ENCODE measurements around the gene DDX42. TPM values are rescaled to one million over a fixed set of nuclear protein-coding genes. Genes with fewer than 3 reads are reported as not detected.

The DDX42 gene
- total RNA-seq, 2 donors from 2014 or later, result 154 to 171 TPM

- peak overlapping the region; percentile 87 for H3K4me3 Mint-ChIP-seq
- H3K4me1 ChIP-seq (ENCODE audit: control insufficient read depth, insufficient read depth, low read length), result no peaks in the 10 kb centered on the region
Measured at GRCh38 chr17:63741143-63741407, 32.9 kb upstream of the DDX42 start.

GRCh38 chr17:63741408-63742173 is 32.4 kb upstream of the DDX42 start, which contains the start of gene STRADA:
TSS of gene STRADA (minus strand) at chr17:63741799. CDS start at chr17:63728369, 13,430 bp downstream.
- Histone ChIP-seq H3K27ac (ENCODE audit: low read depth, low read length) (peak within 1 kb of the TSS; percentile 96), H3K4me3 (ENCODE audit: low read length) (peak within 1 kb of the TSS; percentile 98), H3K36me3 (ENCODE audit: control insufficient read depth, insufficient read depth, low read length) (peaks cover 12% of the 10 kb centered on the region), H3K27me3 (ENCODE audit: control insufficient read depth, insufficient read depth, low read length, poor library complexity, severe bottlenecking) (no peaks in the 10 kb centered on the region), H3K9me3 (ENCODE audit: control insufficient read depth, low read length) (no peaks in the 10 kb centered on the region), H3K9ac (ENCODE audit: extremely low read depth, low read length, poor library complexity, severe bottlenecking) (peak within 1 kb of the TSS; percentile 80), H3K4me1 (ENCODE audit: control insufficient read depth, insufficient read depth, low read length) (no peaks in the 10 kb centered on the region)
- DNase-seq, result peak; percentile 100
- Mint-ChIP-seq H3K9me3 (no peaks in the 10 kb centered on the region), H3K4me3 (peak within 1 kb of the TSS; percentile 87), H3K36me3 (ENCODE audit: low read depth) (peaks cover 11% of the 10 kb centered on the region), H3K4me1 (peaks cover 5% of the 10 kb centered on the region), H3K27ac (peak within 1 kb of the TSS; percentile 93), H3K27me3 (ENCODE audit: insufficient read depth) (no peaks in the 10 kb centered on the region)
- no peak for TF ChIP-seq CTCF (conservative IDR thresholded peaks at IDR 0.05)
- 0 to 1% methylated on average over 19 to 61 of the region's 61 CpGs for WGBS, 2 experiments (ENCODE audit: insufficient coverage in 1 of 2, insufficient read length in 1 of 2)

More at GRCh38 chr17:63741143-63741407, 32.9 kb upstream of the DDX42 start:
- Mint-ChIP-seq H3K4me1 (peaks cover 5% of the 10 kb centered on the region), H3K27ac (peak overlapping the region; percentile 92), H3K36me3 (ENCODE audit: low read depth) (peaks cover 9% of the 10 kb centered on the region), H3K9me3 (no peaks in the 10 kb centered on the region), H3K27me3 (ENCODE audit: insufficient read depth) (no peaks in the 10 kb centered on the region)
- H3K27me3 ChIP-seq (ENCODE audit: control insufficient read depth, insufficient read depth, low read length, poor library complexity, severe bottlenecking), result no peaks in the 10 kb centered on the region
- peaks cover 8% of the 10 kb centered on the region for H3K36me3 ChIP-seq (ENCODE audit: control insufficient read depth, insufficient read depth, low read length)
- peak overlapping the region; percentile 96 for H3K27ac ChIP-seq (ENCODE audit: low read depth, low read length)
- TF ChIP-seq CTCF (conservative IDR thresholded peaks at IDR 0.05), result no peak
- no peaks in the 10 kb centered on the region for H3K9me3 ChIP-seq (ENCODE audit: control insufficient read depth, low read length)
- peak overlapping the region; percentile 80 for H3K9ac ChIP-seq (ENCODE audit: extremely low read depth, low read length, poor library complexity, severe bottlenecking)
- peak overlapping the region; percentile 98 for H3K4me3 ChIP-seq (ENCODE audit: low read length)
- DNase-seq, result no peak
- WGBS, 2 experiments (ENCODE audit: insufficient coverage in 1 of 2, insufficient read length in 1 of 2), result 0% methylated on average over 6 to 14 of the region's 14 CpGs

GRCh38 chr17:63751806-63752205 is 22.2 kb upstream of the DDX42 start:
- Histone ChIP-seq H3K27me3 (ENCODE audit: control insufficient read depth, insufficient read depth, low read length, poor library complexity, severe bottlenecking) (no peaks in the 10 kb centered on the region), H3K36me3 (ENCODE audit: control insufficient read depth, insufficient read depth, low read length) (peaks cover 84% of the 10 kb centered on the region), H3K27ac (ENCODE audit: low read depth, low read length) (no peak overlapping the region), H3K4me3 (ENCODE audit: low read length) (no peak overlapping the region), H3K9ac (ENCODE audit: extremely low read depth, low read length, poor library complexity, severe bottlenecking) (no peak overlapping the region), H3K9me3 (ENCODE audit: control insufficient read depth, low read length) (no peaks in the 10 kb centered on the region), H3K4me1 (ENCODE audit: control insufficient read depth, insufficient read depth, low read length) (no peaks in the 10 kb centered on the region)
- no peak for DNase-seq
- H3K4me1 Mint-ChIP-seq, result no peaks in the 10 kb centered on the region
- H3K27me3 Mint-ChIP-seq (ENCODE audit: insufficient read depth), result no peaks in the 10 kb centered on the region
- H3K36me3 Mint-ChIP-seq (ENCODE audit: low read depth), result peaks cover 64% of the 10 kb centered on the region
- 93 to 99% methylated on average over 8 of the region's 8 CpGs for WGBS, 2 experiments (ENCODE audit: insufficient coverage in 1 of 2, insufficient read length in 1 of 2)
- H3K9me3 Mint-ChIP-seq, result no peaks in the 10 kb centered on the region
- no peak for TF ChIP-seq CTCF (conservative IDR thresholded peaks at IDR 0.05)
- peak overlapping the region; percentile 9 for H3K27ac Mint-ChIP-seq
- H3K4me3 Mint-ChIP-seq, result no peak overlapping the region

Data from endodermal cell (in vitro differentiated cells).